HG03342 (cell line): ENCODE measurements around the gene MAPK6.
"Not testable (repeated sequence)": the region's sequence is repeated elsewhere in the genome, so short reads cannot be mapped to it uniquely, and the experiment has no call there.

Source experiments
- ATAC-seq: cut with Tn5 transposase; IDR thresholded peaks from one replicate; pipeline ENCODE4 v1.9.1; 2021; ENCODE audit warnings: mild to moderate bottlenecking, moderate library complexity; ENCODE audit not compliant: unreplicated experiment

Gene MAPK6

DNA sequence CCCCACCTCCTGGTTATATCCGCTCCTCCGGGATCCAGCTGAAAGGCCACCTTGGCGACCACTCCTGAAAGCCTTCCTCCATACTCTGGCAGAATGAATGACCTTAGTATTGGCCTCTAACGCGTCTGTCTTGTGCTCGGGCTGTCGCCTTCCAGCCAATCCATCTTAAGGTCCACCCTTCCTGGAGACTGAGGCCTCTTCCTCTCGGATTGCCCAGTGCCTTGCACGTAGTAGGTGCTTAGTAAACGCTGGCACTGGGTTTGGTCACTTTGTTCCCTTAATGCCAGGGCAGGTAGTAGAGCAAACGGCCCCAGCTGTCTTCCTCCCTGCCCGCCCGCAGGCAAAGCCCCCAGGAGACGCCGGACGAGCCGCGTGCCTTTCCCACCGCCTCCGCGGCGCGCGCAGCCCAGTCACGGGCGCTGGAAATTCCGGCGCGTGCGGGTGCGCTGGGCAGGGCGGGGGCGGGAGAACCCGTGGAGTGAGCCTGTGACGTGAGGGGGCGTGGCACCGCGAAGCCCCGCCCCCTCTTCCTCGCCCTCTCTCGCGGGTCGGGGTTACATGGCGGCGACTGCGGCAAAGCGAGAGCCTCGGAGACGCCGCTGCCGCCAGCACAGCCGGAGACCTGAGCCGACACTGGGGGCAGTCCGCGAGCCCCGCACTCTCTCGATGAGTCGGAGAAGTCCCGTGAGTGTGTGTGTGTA is at the start of gene MAPK6:
Gene MAPK6, plus strand, starts transcription at position 527 of the 701 bp plus-strand sequence. CDS start 27,242 bp downstream, outside the sequence.
- ATAC-seq = peak; percentile 67

DNA sequence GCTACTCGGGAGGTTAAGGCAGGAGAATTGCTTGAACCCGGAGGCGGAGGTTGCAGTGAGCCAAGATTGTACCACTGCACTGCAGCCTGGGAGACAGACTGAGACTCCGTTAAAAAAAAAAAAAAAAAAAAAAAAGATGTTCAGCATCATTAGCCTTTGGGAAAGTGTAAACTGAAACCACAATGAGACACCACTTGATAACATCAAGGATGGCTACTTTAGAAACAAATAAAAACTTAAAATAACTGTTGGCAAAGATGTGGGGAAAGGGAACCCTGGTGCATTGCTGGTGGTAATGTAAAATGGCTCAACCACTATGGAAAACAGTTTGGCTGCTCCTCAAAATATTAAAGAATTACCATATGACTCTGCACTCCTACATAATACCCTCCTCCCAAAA is 49.3 kb upstream of the MAPK6 start:
- no peak for ATAC-seq

DNA sequence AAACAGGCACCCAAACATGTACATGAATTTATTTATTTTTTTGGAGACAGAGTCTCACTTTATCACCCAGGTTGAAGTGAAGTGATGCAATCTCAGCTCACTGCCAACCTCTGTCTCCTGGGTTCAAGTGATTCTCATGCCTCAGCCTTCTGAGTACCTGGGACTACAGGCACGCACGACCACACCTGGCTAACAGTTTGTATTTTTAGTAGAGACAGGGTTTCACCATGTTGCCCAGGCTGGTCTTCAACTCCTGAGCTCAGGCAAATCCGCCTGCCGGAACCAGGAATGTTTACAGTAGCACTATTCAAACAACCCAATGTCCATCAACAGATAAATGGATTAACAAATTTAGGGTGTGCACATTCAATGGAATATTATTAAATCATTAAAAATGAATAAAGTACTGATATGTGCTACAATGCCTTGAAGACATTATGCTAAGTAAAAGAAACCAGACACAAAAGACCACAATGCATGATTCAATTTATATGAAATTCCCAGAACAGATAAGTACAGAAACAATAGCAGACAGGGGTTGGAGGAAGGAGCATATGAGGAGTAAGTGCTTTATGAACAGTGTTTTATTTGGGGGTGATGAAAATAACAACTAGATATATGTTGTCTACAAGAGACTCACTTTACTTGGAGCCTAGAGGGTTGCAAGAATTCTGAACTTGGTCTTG is 48.7 kb upstream of the MAPK6 start:
- no peak for ATAC-seq

DNA sequence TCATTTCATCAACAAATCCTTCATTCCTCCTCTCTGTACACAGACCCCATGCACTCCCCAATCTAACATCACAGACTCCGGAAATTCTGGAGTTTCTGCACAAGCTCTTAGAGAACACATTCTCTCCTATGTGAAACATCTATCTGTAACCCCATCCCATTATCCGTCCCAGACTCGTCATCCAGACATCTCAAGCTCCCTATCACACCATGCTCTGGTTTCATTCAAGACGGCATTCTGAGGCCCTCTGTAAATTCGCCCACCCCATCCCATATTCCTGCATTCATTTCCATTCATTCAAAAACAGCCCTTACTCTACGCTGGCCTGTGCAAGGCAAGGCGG is 48.0 kb upstream of the MAPK6 start:
- ATAC-seq = peak; percentile 18

DNA sequence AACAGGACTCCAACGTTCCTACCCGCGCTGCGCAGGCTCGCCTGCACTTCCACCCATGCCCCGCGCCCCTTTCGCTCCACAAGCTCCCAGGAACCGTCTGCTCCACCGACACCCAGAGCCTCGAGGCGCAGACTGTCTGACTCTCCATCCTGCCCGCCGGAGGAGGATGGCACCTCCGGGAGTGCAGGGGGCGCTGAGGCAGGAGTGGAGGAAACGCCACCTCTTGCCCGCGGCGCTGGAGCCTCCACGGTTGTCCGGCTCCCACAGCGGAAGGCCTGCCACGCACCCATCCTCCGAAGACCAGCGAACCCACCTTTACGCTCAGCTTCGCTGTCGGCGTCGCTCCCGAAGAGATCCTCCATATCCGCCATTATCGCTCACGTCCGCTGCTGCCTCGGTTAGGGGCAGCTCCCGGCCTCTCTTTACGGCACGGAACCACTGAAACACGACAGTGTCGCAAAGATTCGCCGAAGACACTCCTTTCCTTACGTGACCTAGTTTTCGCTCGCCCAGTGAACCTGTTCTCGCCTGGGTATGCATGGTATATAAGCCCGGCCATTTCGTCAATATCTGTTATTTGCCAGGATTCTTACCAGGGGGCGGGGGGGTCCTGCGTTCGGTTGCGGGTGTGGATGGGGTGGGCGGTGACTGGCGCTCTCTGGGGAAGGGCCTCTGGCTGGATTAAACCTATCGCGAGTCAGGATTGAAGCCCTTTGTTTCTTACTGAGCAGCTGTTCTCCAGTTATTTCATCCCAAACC is 47.5 kb upstream of the MAPK6 start, which contains the start of gene LEO1:
Gene LEO1, minus strand, starts transcription at position 404 of the 759 bp plus-strand sequence. Its CDS starts 33 bp downstream, at position 371.
- peak; percentile 84 for ATAC-seq

DNA sequence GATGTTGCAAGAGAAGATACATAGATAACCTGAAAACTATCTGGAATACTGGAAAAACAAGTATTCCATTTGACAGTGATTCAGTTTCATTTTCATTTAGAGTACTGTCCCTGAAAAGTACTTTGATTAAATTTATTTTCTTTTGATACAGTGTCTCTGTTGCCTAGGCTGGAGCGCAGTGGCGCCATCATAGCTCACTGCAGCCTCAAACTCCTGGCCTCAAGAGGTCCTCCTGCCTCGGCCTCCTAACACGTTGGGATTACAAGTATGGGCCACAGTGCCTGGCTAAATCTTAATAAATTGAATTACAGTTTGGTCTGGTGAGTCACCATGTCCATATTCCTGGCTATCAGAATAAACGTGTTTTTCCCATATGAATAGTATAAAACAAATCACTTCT is 45.8 kb upstream of the MAPK6 start:
- ATAC-seq = no peak

DNA sequence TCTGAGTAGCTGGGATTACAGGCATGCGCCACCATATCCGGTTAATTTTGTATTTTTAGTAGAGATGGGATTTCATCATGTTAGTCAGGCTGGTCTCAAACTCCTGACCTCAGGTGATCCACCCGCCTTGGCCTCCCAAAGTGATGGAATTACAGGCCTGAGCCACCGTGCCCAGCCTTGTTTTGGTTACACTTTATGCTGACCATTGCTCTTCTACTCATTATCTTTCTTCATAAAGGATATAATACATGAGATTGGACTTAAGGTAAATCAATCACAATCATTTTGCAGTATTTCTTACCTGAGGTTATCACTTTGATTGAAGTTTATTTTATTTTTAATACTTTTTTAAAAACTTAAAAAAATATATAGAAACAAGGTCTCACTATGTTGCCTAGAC is 45.2 kb upstream of the MAPK6 start:
- ATAC-seq = no peak

DNA sequence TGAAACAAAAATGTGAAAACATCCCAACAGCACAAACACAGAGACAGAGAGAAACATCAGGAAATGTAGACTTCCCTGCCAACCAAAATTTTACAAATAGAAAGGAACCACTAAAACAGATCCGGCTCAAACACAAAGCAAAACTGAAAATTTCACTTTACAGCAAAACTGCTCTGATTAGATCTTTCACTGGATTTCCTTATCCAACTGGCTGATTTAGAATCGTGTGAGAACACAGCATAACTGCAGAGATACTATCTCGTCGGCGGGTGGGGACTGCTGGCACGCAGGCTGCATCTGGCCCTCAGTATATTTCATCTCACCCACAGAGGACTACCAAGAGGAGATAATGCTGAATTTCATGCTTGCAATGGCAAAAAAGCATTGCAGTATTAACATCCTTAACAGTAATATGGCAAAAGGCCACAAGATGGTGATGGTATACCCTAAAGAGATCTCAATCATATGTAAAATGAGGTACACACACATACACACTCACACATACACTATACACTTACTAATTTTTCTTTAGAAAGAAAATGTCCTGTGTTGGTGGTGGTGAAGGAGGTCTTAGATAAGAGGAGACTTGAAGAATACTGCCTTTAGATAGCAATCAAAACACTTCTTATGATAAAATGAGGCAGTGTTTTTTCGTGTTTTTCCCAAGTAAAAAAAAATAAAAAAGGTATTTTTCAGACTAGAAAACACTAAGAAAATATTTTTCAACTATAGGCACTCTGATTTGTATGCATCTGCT is 36.8 kb upstream of the MAPK6 start:
- peak; percentile 85 for ATAC-seq

DNA sequence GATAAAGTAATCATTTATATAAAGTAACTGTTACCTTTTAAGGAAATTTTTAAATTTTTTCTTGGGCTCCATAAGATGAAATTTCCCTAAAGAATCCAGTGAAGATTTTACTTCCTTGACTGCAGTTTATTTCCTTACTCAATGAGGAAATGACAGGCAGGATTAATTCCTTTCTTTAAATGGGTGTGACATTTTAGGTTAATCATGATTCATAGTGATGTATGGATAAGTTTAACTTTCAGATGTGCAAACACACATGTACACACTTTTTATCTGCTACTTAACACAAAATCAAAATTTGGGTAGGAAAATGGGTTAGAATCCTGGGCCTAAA is 36.3 kb upstream of the MAPK6 start:
- no peak for ATAC-seq

DNA sequence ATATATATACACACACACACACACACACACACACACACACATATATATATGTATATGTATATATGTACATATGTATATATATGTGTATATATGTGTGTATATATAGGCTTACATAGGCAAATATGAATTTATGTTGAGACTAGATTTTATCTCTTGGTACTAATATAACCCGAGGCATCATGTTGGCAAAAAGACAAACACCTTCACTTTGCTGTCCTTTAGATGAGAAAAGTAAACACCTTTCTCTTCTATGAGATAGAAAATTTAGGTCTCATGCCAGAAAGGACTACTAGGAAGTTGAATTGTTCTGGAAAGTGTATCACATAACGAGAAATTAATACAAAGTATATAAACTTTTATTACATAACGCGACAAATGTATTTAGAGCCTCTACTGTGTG is 27.9 kb upstream of the MAPK6 start:
- ATAC-seq = no peak

DNA sequence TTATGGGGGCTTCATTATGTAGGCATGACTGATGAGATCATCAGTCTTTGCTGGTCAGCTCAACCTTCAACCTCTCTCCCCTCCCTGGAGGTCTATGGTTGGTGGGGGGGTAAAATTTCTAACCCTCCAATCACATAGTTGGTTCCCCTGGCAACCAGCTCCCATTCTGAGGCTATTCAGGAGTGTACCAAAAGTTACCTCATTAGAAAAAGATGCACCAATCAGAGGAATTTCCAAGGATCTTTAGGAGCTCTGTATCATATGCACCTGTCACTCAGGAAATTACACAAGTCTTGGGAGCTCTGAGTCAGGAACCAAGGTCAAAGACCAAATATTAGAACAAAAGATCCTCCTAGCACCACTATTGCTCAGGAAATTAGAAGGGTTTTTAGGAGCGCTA is 26.1 kb upstream of the MAPK6 start:
- no peak for ATAC-seq

DNA sequence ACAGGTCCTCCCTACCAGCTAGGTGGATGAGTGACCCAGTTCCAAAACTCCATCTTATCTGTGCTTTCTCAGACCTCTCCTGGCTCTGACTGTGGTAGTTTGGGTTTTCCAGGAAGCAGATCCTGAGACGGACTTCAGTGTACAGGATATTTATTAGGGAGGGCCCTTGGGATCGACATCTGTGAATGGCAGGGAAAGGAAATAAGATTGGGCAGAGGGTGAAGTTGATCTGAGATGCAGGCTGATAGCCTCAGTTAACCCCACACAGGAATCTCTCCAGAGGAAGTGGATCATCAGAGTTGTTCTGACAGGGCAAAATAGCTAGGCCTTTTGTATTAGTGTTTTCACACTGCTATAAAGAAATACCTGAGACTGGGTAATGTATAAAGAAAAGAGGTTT is 16.7 kb upstream of the MAPK6 start:
- no peak for ATAC-seq

DNA sequence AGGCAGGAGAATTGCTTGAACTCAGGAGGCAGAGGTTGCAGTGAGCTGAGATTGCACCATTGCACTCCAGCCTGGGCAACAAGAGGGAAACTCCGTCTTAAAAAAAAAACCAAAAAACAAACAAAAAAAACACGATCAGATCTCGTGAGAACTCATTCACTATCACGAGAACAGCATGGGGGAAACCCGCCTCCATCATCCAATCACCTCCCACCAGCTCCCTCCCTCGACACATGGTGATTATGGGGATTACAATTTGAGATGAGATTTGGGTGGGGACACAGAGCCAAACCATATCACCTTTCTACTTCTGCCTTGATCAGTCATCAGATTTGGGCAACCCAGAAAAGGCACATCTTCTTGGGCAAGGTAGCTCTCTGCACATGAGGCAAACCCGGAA is 15.9 kb upstream of the MAPK6 start:
- ATAC-seq = not testable (repeated sequence)

DNA sequence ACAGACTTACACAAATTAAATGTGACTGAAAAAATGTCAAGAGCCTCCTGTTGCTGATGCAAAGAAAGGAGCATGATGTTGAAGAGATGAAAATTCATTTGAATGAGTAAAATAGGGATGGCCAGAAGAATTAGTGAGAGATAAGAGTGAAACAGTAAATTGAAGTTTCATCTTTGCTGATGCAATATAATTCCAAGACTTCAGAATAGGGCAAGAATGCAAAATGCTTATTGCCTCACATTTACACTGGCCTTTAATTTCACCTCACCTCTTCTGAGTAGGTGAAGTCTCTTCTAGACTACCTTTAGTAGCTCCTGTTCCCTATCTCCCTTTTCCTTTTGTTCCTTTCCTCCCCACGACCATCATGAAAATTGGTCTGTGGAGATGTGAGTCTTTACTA is 15.3 kb upstream of the MAPK6 start:
- no peak for ATAC-seq

DNA sequence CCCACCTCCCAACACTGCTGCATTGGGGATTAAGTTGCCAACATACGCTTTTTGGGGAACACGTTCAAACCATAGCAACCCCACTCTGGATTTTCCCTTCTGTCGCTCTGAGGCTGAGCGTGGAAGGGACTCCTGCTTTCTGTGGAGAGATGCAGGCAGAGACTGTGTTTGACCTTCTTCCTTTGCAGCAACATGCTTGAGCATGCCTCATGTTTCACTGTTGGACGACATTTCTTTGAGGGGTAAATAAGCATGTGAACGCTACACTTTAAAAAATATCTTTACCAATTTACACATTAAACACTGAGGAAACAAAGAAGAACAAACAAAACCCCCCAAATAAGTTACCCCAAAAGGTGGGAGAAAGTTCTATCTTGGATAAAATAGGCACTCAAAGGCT is 14.2 kb upstream of the MAPK6 start:
- ATAC-seq = no peak

DNA sequence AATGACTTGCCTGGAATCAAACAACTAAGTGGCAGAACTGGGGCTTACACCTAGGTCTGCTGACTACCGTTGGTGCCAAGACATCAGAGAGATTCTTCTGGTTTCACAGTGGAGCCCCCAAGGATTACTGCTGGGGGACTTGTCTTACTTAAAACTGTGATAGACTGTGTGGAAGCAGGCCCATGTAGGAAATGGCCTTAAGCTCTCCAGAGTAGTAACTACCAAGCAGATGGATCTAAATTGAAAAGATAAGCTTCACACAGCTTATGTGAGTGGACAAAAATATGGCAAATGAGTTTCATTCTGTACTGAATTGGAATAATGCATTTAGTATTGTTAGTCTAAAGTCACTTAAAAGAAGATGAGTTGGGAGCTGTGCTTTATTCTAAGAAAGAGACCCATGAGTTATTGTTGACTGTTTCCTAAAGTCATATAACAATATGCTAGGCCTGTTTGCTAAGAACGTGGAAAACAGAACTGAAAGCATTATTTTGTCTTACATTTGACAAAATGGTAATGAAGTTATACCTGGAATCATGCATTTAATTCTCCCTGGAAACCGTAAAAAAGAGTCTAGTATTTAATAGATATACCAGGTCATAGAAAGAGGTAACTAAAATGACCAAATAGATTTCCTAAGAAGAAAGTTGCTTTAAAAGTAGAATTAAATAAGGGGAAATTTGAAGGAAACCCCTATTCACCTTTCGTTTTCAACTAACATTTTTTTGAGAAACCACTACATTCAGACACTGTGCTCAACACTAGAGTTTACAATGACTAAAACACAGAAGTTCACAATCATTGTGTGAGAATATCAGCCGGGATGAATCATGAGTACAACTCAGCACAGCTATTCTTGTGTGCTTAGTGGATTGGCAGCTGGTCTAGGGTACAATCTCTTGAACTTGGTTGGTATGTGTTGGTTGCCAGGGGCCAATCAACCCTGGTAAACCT is 13.0 kb upstream of the MAPK6 start:
- peak; percentile 56 for ATAC-seq

DNA sequence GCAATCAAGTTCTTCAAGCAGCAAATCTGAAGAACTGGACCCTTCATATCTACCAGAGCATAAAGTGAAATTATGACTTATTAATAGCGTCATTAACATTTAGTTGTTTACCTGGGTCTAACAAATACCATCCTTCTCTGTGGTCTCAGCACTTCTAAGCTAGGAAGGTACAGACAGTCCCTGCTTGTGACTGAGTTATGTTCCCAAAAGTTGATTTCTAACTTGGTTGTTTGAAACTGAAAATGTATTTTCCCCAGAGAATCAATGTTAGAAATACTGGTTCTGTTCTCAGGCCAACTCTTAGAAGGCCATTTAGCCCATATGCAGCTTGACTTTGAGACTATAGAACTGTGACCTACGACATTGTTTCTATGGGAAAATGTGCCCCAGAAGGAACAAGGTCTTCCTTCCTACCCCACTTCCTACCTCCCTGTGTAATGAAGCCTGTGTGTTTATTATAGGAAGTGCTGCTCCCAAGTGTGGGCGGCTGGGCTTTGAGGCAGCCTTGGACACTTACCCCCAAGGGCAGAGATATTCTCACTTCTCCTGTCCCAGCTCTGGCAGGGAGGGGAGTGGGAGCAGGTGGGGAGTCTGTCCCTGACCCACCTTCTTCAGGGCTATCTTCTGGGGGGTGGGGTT is 12.2 kb upstream of the MAPK6 start:
- ATAC-seq = peak; percentile 31

DNA sequence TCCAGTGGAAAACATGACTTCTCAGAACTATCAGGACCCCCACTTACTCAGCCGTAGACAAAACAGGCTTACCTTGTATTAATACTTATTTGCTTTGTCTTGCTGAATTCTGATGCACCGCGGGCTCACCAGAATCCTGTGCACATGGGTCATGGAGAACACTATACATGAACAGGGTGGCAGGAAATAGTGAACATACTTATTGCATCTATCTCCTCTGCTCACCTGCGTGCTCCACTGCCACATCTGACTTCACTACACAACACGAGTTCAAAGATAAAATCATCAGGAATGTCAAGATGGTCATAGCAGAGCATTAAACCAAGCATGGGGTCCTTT is 10.7 kb upstream of the MAPK6 start:
- ATAC-seq = no peak

DNA sequence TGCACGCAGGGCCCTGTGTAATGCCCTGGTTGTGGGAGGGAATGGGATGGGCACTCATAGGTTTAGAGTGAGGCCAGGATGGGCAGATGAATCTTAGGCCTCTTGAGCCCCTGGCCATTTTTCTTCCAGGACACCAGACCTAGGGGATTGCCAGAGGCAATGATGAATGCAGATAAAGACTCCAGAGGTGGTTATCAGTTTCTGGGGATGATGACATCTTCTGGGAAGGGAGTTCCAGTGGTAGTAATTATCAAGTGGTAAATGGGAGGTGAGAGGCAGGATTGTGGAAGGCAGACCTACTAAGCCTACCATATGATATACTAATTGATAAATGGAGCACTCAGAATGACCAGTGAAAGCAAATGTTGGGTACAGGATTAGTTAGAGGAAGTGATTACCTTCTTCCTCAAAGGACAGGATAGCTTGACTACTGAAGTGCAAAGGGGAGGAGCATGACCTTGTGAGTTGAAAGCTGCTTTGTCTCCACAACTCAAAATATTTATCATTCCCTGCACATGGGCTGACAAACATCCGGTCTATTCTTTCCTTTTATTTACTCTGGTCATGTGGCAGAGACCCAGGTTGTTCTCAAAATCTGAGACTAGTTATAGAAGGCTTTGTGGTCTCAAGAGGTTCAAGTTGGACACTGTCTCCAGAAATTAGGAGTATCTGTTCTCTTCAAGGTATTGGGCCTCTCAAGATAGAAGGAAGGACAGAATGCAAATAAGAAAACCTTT is 10.2 kb upstream of the MAPK6 start:
- ATAC-seq = peak; percentile 28
